NCI-H82 (cell line): ENCODE results near the gene NBAS.

Experiments used
- DNase-seq: peaks from one replicate; lab custom pipeline; 2025; lab: John Stamatoyannopoulos, UW

Gene NBAS

DNA sequence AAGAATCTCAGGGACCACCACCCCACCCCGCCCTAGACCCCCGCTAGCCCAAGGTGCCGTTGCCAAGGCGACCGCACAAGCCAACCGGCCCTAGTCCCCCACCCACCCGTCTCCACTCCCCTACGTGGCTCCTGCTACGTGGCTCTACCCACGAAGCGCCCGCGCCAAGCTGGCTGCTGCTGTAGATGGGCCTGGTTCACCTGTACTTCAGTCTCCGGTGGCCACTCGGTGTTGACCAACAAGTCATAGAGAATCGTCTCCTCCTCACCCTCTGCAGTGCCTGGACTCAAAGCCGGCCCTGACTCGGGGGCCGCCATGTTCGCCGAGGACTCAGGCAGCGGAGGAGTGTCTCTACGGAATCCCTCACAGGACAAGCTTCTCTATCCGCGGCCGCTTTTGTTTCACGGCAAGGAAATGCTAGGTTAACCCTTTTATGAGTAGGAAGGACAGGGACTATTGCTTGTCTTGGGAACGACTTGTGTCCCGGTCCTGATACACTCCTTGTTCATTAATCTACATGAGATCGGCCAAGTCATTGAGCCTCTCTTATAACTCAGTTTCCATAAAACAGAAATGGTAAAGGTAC is at the start of gene NBAS:
TSS of gene NBAS (minus strand) at position 347 of the 586 bp plus-strand sequence. CDS start at position 317, 30 bp downstream.
- peak; percentile 94 for DNase-seq

DNA sequence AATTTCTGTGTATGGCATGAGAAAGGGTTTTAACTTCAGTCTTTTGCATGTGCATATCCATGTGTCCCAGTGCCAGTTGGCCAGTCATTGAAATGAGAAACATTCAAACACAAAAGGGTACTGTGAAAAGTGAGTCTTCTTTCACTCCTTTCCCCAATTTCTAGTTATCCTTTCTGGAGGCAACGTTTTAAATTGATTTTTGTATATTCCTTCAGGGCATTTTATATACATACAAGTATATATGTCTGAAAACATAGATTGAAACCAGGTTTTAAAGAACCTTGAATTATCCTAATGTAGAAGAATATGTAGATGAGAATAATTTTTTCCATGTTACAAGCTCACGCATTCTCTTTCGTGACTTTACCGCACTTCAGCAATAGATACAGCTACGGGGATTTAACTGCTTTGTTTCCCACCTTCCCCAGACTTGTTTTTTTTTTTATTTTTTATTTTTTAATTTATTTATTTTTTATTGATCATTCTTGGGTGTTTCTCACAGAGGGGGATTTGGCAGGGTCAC is 49.4 kb upstream of the NBAS start:
- no peak for DNase-seq

DNA sequence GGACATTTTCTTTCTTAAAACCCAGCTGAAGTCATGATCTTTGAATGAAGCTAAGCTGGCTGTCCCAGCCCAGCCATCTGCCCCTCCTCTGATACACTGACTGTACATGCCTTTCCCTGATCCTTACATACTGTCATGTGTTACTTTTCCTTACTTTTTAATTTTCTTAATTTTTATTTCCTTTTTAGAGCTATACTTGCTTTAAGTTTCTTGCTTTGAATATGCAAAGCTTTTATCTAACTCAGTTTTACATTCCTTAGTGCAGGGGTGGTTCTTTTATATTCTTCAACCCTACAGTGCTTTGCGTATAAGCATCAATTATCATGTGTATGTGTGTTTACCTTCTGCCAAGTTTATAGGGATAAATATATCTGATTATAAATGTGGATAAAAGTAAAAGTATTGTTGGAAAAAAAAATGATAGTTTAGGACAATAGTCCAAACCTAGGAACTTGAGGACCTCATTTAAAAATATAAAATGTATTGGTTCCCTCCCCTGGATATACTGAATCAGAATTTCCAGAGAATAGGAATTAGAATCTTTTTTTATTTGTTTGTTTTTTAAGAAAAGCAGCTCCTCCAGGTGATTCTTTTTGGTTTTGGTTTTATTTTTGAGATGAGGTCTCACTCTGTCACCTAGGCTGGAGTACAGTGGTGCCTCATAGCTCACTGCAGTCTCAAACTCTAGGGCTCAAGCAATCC is 48.4 kb upstream of the NBAS start:
- peak; percentile 9 for DNase-seq

DNA sequence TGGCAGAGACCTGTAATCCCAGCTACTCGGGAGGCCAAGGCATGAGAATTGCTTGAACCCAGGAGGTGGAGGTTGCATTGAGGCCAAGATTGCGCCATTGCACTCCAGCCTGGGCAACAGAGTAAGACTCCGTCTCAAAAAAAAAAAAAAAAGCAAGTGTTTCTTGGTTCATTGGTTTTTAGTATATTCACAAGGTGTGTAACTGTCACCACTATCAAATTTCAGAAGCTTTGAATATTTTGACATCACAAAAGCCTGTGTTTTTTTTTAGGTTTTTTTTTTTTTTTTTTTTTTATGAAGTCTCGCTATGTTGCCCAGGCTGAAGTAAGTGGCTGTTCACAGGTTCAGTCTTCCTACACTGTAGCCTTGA is 47.2 kb upstream of the NBAS start:
- no peak for DNase-seq

DNA sequence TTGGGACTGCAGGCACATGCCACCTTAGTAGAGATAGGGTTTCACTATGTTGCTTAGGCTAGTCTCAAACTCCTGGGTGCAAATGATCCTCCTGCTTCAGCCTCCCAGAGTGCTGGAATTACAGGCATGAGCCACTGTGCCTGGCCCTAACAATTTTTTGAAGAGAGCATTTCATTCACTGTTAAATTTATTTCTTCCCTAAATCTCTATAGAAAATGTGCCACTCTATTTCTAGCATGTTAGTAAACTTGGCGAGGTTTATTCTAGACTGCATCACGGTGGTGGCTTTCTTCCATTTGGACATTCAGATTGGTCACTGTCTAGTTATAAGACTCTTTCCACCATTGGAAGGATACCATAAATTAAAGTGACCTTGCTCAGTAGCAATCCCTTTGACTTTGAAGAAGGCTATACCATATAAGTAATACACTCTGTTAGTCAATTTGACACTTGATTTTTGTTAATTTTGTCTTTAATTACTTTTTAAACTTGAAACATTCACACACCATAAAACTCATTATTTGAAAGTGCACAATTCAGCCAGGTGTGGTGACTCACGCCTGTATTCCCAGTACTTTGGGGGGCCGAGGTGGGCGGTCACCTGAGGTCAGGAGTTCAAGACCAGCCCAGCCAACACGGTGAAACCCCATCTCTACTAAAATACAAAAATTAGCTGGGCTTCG is 46.7 kb upstream of the NBAS start:
- no peak for DNase-seq

DNA sequence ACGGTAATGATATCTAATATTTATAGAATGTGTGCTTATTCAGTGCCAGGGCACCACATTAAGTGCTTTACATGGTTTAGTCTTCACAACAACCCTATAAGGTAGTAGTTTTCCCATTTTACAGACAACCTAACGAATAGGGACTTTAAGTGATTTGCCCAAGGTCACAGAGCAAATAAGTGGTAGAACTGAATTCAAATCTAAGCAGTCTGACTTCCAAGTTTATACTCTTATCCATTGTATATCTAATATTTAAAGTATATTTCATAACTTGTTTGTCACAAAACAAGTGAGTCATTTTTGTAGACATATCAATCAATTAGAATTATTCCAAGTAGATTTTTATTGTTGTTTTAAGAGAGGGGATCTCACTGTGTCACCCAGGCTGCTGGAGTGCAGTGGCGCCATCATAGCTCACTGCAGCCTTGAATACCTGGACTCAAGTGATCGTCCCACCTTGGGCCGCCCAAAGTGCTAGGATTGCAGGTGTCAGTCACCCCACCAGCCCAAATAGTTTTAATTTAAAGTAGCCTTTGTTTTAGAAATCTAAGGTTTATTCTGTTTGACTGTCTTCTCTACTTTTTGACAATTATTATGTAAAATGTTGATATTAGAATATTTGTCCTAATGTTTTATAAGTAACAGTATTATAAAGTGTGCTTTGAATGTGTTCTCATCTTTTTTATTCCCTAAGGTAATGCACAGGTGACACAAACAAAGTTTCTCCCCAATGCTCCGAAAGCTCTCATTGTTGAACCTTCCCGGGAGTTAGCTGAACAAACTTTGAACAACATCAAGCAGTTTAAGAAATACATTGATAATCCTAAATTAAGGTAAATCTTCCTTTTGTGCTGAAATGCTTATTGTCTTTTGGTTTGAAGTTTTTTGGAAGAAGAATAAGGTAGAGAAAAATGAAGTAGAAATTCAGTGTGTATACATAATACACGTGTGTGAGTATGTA is 45.6 kb upstream of the NBAS start:
- no peak for DNase-seq

DNA sequence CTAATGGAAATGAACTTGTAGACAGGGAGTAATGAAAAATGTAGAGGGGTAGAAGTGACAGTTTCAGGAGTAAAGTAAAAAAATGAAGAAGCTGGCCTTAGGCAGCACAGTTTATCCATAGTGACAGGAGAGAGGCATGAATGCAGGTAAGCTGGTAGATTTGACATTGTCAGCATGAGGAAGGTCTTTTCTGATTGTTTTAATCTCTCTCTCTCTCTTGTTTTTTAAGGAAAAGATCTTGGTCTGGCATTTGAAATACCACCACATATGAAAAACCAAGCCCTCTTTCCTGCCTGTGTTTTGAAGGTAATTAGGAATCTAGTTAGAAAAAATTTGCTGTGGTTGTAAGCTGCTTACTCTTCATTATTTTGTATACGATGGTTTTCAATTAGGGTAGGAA is 44.6 kb upstream of the NBAS start:
- no peak for DNase-seq

DNA sequence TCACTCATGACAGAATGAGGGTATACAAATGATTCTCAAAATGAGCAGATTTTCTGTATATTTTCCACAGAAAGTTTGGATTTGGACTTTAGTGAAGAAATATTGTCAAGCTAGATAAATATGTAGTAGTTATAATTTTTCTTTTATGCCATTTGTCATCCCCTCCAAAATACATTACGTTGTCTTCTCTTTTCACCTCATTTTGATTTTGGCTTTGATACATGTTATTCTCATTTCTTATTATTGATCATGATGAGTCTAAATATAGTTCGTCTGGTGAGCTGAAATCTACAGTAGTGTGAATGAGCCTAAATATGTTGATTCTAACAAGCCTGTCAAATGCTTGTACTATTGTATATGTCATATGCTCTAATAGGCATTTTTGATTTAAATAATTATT is 42.8 kb upstream of the NBAS start:
- no peak for DNase-seq

DNA sequence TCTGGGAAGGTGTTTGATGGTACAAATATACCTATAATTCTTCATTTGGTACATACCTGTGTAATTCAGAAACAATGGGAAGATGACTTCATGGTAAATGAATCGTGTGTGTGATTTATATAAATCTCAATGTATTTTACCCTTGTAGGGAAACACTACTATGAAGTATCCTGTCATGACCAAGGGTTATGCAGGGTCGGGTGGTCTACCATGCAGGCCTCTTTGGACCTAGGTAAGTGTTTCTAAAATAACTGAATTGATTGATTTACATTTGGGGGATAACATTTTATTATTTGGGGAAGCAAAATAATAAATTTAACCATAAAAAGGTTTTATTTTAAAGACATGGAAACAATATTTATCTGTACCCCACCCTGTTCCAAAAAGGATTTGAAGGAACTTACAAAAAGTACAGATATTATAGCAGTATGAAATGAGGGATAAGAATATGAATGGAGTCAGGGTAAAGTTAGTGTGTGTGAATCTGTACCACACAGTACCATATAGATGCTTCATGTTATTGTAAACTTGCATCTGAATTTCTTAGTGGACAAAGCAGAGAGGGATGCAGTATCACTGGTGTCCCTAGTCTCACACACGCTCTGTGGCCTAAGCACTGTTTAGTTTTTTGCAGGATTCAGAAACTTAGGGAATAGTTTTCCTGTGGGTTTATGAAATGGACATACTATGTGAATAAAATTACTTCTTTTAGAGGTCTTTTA is 42.1 kb upstream of the NBAS start:
- no peak for DNase-seq

DNA sequence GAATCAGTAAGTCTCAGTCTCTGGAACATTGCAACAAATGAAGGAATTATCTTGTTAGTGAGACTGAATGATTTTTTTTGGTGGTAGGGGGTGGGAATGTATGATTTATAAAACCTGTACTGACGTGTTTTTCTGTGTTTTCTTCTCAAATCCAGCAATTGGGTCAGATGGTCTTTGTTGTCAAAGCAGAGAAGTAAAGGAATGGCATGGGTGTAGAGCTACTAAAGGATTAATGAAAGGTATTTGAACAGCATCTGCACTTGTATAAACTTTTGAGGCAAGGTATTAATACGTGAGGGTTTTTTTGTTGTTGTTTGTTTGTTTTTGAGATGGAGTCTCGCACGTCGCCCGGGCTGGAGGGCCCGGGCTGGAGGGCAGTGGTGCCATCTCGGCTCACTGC is 41.3 kb upstream of the NBAS start:
- no peak for DNase-seq

DNA sequence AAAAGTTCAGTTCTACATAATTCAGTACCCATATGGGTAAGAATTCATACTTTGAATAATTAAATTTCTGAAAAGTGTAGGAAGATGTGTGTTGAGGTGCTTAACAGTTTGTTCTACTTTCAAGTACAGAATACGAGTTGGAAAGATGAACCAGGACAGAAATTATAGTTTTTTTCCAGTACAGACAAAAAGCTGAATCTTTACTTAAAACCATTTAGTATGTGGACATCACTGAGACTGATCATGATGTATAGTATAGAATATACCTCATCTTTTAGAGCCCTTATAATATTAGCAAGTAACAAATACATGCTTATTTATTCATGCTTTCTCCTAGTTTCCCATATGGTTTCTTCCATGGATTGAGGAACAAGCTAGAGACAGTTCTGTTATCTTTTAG is 40.5 kb upstream of the NBAS start:
- DNase-seq, result no peak

DNA sequence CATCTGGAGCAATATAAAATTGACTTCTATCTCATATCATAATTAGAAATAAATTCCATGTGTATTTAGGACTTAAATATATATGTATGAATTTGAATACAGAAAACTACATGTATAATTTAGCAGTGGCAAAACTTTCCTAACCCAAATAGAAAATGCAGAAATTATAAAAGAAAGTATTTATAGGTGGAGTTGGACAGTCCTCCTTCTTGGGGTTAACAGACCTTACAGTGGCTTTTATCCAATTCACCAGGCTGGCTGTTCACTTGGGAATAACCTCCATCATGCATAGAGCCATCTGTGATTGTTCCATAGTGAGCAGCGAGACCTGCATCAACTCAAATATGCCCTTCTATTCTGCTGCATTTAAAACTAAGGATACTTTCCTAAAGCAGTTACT is 38.9 kb upstream of the NBAS start:
- DNase-seq, result no peak

DNA sequence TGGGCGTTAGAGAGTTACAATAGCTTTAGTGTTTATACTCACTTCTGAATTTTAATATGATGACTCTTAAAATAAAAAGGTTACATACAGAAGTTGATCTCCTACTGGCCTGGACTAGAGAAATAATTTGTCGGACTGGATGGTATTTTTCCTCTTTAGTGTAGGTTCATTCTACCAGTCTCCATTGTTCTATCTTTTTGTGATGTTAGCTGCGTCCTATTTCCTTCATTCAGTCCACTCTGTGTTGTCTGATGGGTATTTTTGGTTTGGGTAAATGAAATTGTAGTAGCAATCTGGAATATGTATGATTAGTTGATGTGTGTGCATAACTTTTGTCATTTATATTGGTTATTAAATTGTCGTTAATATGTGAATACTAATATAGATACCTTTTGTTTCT is 35.8 kb upstream of the NBAS start:
- no peak for DNase-seq

DNA sequence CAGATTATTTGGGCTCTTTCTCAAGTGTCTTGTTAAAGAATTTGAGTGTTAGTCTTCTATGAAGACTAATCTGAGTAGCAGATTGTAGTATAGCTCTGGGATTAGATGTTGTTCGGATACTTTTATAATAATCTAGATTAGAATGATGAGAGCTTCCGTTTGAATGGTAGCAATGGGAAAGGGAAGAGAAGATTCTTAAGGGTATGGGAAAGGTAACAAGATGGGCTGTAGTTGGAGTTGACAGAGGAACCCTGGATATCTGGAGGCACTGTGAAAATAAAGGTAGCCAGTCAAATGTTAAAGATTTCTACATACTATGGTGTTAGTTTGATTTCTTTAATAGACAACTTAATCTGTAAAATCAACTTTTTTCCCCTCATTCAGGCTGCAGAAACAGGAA is 35.2 kb upstream of the NBAS start:
- no peak for DNase-seq

DNA sequence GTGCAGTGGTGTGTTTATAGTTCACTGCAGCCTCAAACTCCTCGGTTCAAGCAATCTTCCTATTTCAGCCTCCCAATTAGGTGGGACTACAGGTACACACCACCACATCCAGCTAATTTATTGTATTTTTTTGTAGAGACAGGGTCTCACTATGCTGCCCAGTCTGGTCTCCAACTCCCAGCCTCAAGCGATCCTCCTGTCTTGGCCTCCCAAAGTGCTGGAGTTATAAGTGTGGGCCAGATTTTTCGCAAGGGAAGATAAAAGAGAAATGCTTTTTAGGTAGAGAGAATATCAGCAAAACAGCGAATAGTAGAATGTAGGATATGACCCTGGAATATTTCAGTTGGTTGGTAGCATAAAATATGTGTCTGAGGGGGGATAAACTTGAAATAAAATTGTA is 34.8 kb upstream of the NBAS start:
- no peak for DNase-seq

DNA sequence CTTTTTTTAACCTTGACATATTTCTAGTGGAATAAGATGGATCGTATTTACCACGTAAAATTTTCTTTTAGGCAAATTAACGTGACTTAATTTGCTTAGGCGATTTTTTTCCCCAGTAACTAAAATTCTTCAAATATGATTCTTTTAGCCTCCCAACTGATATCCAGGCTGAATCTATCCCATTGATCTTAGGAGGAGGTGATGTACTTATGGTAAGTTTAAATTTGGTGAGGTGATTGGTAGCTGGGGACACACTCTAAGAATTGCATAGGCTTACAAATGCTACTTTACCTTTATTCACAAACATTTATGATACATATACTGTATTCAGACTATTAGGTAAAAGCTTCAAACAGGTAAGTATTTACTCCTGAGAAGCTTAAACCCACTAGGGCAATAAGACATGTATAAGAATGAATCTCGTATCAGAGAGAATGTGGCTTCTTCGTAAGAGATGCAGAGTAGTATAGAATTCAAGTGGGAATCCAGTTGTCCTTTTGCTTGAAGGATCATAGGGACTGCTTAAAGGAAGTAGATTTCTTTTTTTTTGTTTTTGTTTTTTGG is 34.3 kb upstream of the NBAS start:
- DNase-seq, result no peak

DNA sequence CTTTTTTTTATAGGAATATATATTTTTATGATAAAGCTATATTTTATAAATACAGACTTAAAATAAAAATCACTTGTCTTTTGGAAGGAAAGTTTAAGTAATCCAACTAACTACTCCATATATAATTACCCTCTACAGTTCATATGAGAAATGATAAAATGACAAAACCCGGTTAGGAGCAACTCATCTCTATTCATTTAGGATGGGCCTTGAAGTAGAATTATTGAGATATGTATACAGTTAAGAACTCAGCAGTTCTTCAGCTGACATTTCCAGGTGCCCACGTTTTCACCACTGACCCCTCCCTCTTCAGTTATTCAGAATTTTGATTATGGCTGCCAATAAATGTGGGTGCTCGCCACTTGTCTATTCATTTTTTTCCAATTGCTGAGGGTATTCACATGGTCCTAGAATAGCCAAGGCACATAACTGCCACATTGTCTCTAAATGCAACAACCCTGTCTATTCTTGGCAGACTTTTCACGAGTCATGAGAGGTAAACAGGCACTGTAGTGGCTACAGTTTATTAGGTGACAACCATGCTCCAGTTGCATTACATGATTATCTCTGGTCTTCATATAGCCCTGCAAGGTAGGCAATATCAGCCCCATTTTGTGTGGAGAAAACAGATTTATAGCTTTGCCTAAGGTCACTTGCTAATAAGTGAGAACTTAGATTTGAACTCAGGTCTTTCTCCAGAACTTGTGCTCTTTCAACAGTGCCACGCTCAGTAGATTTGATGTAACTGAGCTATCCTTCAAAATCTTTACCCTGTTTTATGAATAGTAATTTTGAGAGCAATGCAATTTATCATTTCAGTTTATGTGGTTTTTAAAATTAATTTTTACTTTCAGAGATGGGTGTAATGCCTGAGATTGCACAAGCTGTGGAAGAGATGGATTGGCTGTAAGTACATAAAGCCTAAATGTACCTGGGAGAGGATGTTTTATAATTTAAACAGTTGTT is 33.4 kb upstream of the NBAS start:
- DNase-seq, result no peak

DNA sequence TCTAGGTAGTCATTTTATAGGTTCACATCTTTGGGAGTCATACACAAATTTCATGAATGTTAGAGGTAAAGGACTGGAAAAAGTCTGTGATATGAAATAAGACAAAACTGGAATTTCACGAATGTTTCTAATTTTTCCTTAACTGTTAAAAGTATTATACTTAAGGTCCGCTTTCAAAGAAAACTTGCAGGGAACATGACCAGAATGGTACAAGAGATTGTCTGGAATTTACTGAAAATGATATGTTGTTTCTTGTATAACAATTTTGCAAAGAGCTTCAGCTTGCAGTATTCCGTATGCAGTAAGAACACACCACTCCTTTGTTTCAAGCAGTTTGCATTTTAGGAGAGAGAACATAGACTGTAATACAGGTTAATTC is 32.2 kb upstream of the NBAS start:
- no peak for DNase-seq

DNA sequence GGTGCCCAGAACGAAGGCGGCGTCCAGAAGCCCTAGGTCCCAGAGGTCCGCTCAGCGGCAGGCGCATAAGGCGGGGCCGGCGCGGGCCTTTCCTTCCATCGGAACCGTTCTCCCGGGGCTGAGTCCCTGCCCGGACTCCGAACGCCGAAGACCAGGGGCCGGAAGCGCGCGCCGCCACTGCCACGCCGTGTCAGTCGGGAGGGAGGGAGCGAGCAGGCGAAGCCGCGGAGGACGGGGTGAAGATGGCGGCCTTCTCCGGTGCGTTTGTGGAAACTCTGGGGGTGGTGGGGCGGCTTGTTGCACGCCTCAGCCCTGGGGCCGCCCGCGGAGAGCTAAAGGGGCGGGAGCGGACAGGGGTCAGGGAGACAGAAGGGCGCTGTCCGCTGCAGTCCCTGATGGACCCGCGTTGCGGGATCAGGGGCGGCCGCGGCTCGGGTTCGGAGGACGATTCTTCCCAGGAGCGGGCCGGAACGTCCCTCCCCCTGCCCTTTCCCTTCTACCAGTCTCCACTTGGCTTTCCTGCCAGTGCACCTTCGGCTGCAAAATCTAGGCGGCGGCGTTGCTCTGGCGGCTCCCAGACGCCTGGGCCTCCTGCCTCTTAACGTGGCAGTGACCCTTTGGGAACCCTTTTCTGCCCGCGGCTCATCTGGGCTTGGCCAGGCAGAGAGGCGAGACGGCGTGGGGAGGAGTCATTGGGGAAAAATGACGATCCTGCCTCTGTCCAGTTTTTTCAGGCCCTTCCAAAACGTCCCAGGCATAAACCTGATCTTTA is 30.7 kb upstream of the NBAS start, which contains the start of gene DDX1:
TSS of gene DDX1 (plus strand) at position 177 of the 772 bp plus-strand sequence. CDS start at position 243, 66 bp downstream.
- peak; percentile 93 for DNase-seq
